ENCODE results near the gene GSTA2.

DNA sequence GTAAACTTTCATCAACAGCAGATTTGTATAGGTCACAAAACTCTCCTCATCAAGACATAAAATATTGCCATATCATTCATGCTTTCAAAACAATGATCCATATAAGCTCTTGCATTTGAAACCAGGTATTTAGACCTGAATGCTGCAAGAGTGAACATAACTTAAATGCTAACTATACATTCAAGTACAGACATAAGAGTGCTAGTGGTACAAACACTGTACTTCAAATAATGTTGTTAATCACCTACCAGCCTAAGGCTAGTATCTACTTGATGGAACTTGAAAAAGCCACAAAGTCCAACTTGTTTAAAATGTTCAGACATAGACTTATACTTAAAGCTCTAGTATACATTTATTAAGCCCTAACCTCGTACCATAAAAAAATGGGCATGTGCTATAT, 16.0 kb upstream of the GSTA2 start:
- TF ChIP-seq POLR2AphosphoS5 (IDR thresholded peaks at IDR 0.05; ENCODE audit: low read depth, low read length) = no peak
- TF ChIP-seq POLR2A (IDR thresholded peaks at IDR 0.05; ENCODE audit: low read depth, low read length) = no peak
- no peak for TF ChIP-seq PAX5 (IDR thresholded peaks at IDR 0.05; ENCODE audit: insufficient read depth, low read length, severe bottlenecking)
- no peak for TF ChIP-seq TAF1 (IDR thresholded peaks at IDR 0.05; ENCODE audit: low read depth, low read length)
- TF ChIP-seq SPI1 (IDR thresholded peaks at IDR 0.05; ENCODE audit: low read depth, low read length) = no peak
- TF ChIP-seq POU2F2 (IDR thresholded peaks at IDR 0.05; ENCODE audit: low read depth, low read length) = no peak

All from GM12891 (cell line).